ENCODE results near the gene APCDD1L.

Gene APCDD1L

GRCh38 chr20:58515233-58516212, at the start of gene APCDD1L:
Gene APCDD1L (minus strand): TSS chr20:58515399. CDS start chr20:58514707, 692 bp downstream.
- no peak for DNase-seq (ENCODE audit: extremely low read depth in 1 of 2, low read depth in 1 of 2)

GRCh38 chr20:58559368-58559729, 44.1 kb upstream of the APCDD1L start:
- DNase-seq (ENCODE audit: extremely low read depth in 1 of 2, low read depth in 1 of 2) = no peak

- no peak for DNase-seq (ENCODE audit: extremely low read depth in 1 of 2, low read depth in 1 of 2)
Measured at GRCh38 chr20:58558486-58559367, 43.5 kb upstream of the APCDD1L start.

- no peak for DNase-seq (ENCODE audit: extremely low read depth in 1 of 2, low read depth in 1 of 2)
Measured at GRCh38 chr20:58557733-58558342, 42.6 kb upstream of the APCDD1L start.

GRCh38 chr20:58556961-58557360, 41.8 kb upstream of the APCDD1L start:
- DNase-seq (ENCODE audit: extremely low read depth in 1 of 2, low read depth in 1 of 2) = no peak

GRCh38 chr20:58555078-58555765, 40.0 kb upstream of the APCDD1L start:
- no peak for DNase-seq (ENCODE audit: extremely low read depth in 1 of 2, low read depth in 1 of 2)

GRCh38 chr20:58554541-58554940, 39.3 kb upstream of the APCDD1L start:
- DNase-seq (ENCODE audit: extremely low read depth in 1 of 2, low read depth in 1 of 2) = no peak

- DNase-seq (ENCODE audit: extremely low read depth in 1 of 2, low read depth in 1 of 2) = no peak
Measured at GRCh38 chr20:58553841-58554240, 38.6 kb upstream of the APCDD1L start.

GRCh38 chr20:58553166-58553696, 38.0 kb upstream of the APCDD1L start:
- no peak for DNase-seq (ENCODE audit: extremely low read depth in 1 of 2, low read depth in 1 of 2)

GRCh38 chr20:58552366-58552934, 37.3 kb upstream of the APCDD1L start:
- DNase-seq (ENCODE audit: extremely low read depth in 1 of 2, low read depth in 1 of 2) = no peak

GRCh38 chr20:58551631-58552030, 36.4 kb upstream of the APCDD1L start:
- DNase-seq (ENCODE audit: extremely low read depth in 1 of 2, low read depth in 1 of 2) = no peak

GRCh38 chr20:58550275-58551059, 35.3 kb upstream of the APCDD1L start:
- DNase-seq (ENCODE audit: extremely low read depth in 1 of 2, low read depth in 1 of 2) = no peak

GRCh38 chr20:58549231-58550209, 34.3 kb upstream of the APCDD1L start:
- no peak for DNase-seq (ENCODE audit: extremely low read depth in 1 of 2, low read depth in 1 of 2)

GRCh38 chr20:58547623-58548475, 32.6 kb upstream of the APCDD1L start:
- DNase-seq (ENCODE audit: extremely low read depth in 1 of 2, low read depth in 1 of 2) = no peak

- no peak for DNase-seq (ENCODE audit: extremely low read depth in 1 of 2, low read depth in 1 of 2)
Measured at GRCh38 chr20:58546756-58547622, 31.8 kb upstream of the APCDD1L start.

GRCh38 chr20:58546416-58546711, 31.2 kb upstream of the APCDD1L start:
- DNase-seq (ENCODE audit: extremely low read depth in 1 of 2, low read depth in 1 of 2) = no peak
